Upper lobe of left lung (tissue), 6 donors: ENCODE data around the gene CCDC78. TPM values are rescaled to one million over a fixed set of nuclear protein-coding genes. Genes with fewer than 3 reads are reported as not detected.
A peak's percentile ranks its signal among the peaks of the same experiment; 100 is the strongest.

Experiments
- ATAC-seq, 2 donors: fragments of 200-7000 bp; cut with Tn5 transposase; one replicate each; pipeline ENCODE4 v1.9.1; 2022; ENCODE audit warnings: mild to moderate bottlenecking in 2 of 2, moderate library complexity in 2 of 2; ENCODE audit not compliant: low FRiP score in 2 of 2
- DNase-seq, 2 donors: peaks; one replicate each; pipeline ENCODE4 v3.0.0-alpha.2; 2019 to 2020
- H3K27ac ChIP-seq, 4 donors: fragments of 200-600 bp; sonication (generic); one replicate each; pipeline ENCODE4 v1.5.1; 2016 to 2019
- H3K27me3 ChIP-seq, 4 donors: fragments of 200-600 bp; sonication (generic); one replicate each; pipeline ENCODE4 v1.5.1; 2017 to 2019
- H3K36me3 ChIP-seq, 4 donors: fragments of 200-600 bp; sonication (generic); one replicate each; pipeline ENCODE4 v1.5.1; 2016 to 2019
- H3K4me1 ChIP-seq, 4 donors: fragments of 200-600 bp; sonication (generic); one replicate each; pipeline ENCODE4 v1.5.1; 2018 to 2019
- H3K4me3 ChIP-seq, 4 donors: fragments of 200-600 bp; sonication (generic); one replicate each; pipeline ENCODE4 v1.5.1; 2017 to 2019; ENCODE audit warnings: mild to moderate bottlenecking in 2 of 4, moderate library complexity in 1 of 4
- H3K9me3 ChIP-seq, 4 donors: fragments of 200-600 bp; sonication (generic); one replicate each; pipeline ENCODE4 v1.5.1; 2018 to 2019
- CTCF ChIP-seq, 6 experiments: fragments of 450-650 bp in 4 of 6; fragments of 200-600 bp in 2 of 6; sonication (generic) in 2 of 6; IDR thresholded peaks; one replicate each; pipeline ENCODE4 v1.5.1; 2016 to 2019; ENCODE audit warnings: antibody characterized with exemption in 6 of 6
- EP300 ChIP-seq, 4 donors: sonication (generic); formaldehyde crosslinking; IDR thresholded peaks; one replicate each; pipeline ENCODE4 v1.5.1; 2017; ENCODE audit warnings: antibody characterized with exemption in 4 of 4, control low read depth in 2 of 4
- POLR2A ChIP-seq, 4 donors: fragments of 450-650 bp; IDR thresholded peaks; one replicate each; pipeline ENCODE4 v1.5.1; 2016 to 2017; ENCODE audit warnings: antibody characterized with exemption in 4 of 4, mild to moderate bottlenecking in 2 of 4
- POLR2AphosphoS5 ChIP-seq, 2 donors: sonication (generic); formaldehyde crosslinking; IDR thresholded peaks; one replicate each; pipeline ENCODE4 v1.5.1; 2017; ENCODE audit warnings: antibody characterized with exemption in 2 of 2
- WGBS, 2 donors: methylation state at CpG; one replicate each; pipeline ENCODE4 v1.1.5; 2017 to 2018; 5-methylcytosine and 5-hydroxymethylcytosine counted together
- total RNA-seq, 6 donors: library from RNA; depleted of rRNA in 4 of 6; stranded (reverse); fragments of >200 nt in 4 of 6; gene quantifications; one replicate each; pipeline versions ENCODE4 v1.1.0 to v1.2.1, GENCODE V29; 2016 to 2021
- donor health status: DM: no; HTN: no; CAD: no; lungs with moderate emphysema.
- donor health status: DM: no; HTN: yes; CAD: no; lungs with severe emphysema.

Gene CCDC78
- total RNA-seq, 6 donors from 2014 or later = 3.5 to 69.1 (median 23.3) TPM

- WGBS, 2 donors = 70 to 91% methylated on average over 4 to 18 of the region's 48 CpGs
- H3K4me1 ChIP-seq = peaks cover 0 to under 1% (median under 1%) of the 10 kb centered on the region in 4 donors
- no peaks in the 10 kb centered on the region for H3K27me3 ChIP-seq
- ATAC-seq (no peak), DNase-seq (peak in 1 of 2 donors; percentile 73)
- no peak overlapping the region for H3K4me3 ChIP-seq
- H3K36me3 ChIP-seq = no peaks in the 10 kb centered on the region
- no peak for TF ChIP-seq POLR2A (IDR thresholded peaks at IDR 0.05)
- no peak for TF ChIP-seq POLR2AphosphoS5 (IDR thresholded peaks at IDR 0.05)
- no peak for TF ChIP-seq CTCF (IDR thresholded peaks at IDR 0.05)
- TF ChIP-seq EP300 (IDR thresholded peaks at IDR 0.05) = no peak
- no peaks in the 10 kb centered on the region for H3K9me3 ChIP-seq
- no peak overlapping the region for H3K27ac ChIP-seq
Observed at GRCh38 chr16:766820-767640, 40.8 kb upstream of the CCDC78 start.

GRCh38 chr16:766008-766819 lies 40.0 kb upstream of the CCDC78 start:
- Histone ChIP-seq H3K27me3 (no peaks in the 10 kb centered on the region), H3K27ac (no peak overlapping the region)
- DNase-seq = peak in 1 of 2 donors; percentile 66

DNA sequence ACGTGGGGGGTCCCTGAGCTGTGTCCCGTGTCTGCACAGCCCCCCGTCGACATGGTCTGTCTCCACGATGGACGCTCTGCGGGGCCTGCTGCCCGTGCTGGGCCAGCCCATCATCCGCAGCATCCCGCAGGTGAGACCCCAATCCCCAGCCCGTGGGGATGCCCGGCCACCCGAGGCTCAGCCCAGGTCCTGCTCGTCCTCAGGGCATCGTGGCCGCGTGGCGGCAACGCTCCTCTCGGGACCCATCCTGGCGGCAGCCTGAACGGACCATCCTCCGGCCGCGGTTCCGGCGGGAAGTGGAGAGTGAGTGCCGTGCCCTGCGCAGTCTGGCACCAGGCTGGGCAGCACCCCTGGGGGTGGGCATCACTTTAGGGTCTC lies 39.2 kb upstream of the CCDC78 start:
- DNase-seq = peak in 1 of 2 donors; percentile 81
- WGBS, 2 donors = 90 to 93% methylated on average over 11 to 13 of the region's 29 CpGs

More at GRCh38 chr16:766008-766819, 40.0 kb upstream of the CCDC78 start:
- WGBS, 2 donors = 85 to 93% methylated on average over 19 to 29 of the region's 29 CpGs
- TF ChIP-seq EP300 (IDR thresholded peaks at IDR 0.05) (no peak), CTCF (IDR thresholded peaks at IDR 0.05) (no peak), POLR2A (IDR thresholded peaks at IDR 0.05) (no peak), POLR2AphosphoS5 (IDR thresholded peaks at IDR 0.05) (no peak)
- H3K4me3 ChIP-seq = no peak overlapping the region
- ATAC-seq = no peak
- H3K9me3 ChIP-seq = no peaks in the 10 kb centered on the region
- peaks cover 0 to 5% (median 1%) of the 10 kb centered on the region in 4 donors for H3K4me1 ChIP-seq
- H3K36me3 ChIP-seq = no peaks in the 10 kb centered on the region

DNA sequence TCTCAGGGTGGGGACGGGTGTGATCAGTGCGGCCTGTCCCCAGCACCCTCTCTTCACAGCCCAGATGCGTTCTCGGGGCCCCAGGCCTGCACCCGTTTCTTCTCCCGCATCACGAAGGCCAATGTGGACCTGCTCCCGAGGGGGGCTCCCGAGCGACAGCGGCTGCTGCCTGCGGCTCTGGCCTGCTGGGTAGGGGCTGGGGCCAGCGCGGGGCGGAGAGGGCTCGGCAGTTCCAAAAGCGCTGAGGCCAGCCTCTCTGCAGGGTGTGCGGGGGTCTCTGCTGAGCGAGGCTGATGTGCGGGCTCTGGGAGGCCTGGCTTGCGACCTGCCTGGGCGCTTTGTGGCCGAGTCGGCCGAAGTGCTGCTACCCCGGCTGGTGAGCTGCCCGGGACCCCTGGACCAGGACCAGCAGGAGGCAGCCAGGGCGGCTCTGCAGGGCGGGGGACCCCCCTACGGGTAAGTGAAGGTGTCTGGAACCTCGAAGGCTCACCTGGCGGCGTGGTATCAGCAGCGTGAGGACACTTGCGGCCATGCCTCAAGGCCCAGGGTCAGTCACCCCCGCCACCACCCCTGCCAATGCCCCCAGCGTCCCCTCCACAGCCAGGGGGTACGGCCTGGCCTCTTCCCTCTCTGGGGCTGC lies 38.7 kb upstream of the CCDC78 start:
- no peak for TF ChIP-seq POLR2A (IDR thresholded peaks at IDR 0.05)
- TF ChIP-seq EP300 (IDR thresholded peaks at IDR 0.05) = no peak
- TF ChIP-seq CTCF (IDR thresholded peaks at IDR 0.05) = no peak
- TF ChIP-seq POLR2AphosphoS5 (IDR thresholded peaks at IDR 0.05) = no peak
- Histone ChIP-seq H3K9me3 (no peaks in the 10 kb centered on the region), H3K36me3 (no peaks in the 10 kb centered on the region), H3K4me1 (peaks cover 0 to 10% (median 7%) of the 10 kb centered on the region in 4 donors), H3K27me3 (no peaks in the 10 kb centered on the region), H3K27ac (no peak overlapping the region), H3K4me3 (no peak overlapping the region)
- DNase-seq = peak in 1 of 2 donors; percentile 82
- no peak for ATAC-seq
- WGBS, 2 donors = 91 to 93% methylated on average over 6 to 29 of the region's 38 CpGs

More for the DNA sequence above, 39.2 kb upstream of the CCDC78 start:
- no peak for ATAC-seq
- H3K9me3 ChIP-seq = no peaks in the 10 kb centered on the region
- H3K4me1 ChIP-seq = peaks cover 0 to 5% (median 3%) of the 10 kb centered on the region in 4 donors
- TF ChIP-seq POLR2AphosphoS5 (IDR thresholded peaks at IDR 0.05) = no peak
- no peak for TF ChIP-seq POLR2A (IDR thresholded peaks at IDR 0.05)
- no peak for TF ChIP-seq CTCF (IDR thresholded peaks at IDR 0.05)
- no peak for TF ChIP-seq EP300 (IDR thresholded peaks at IDR 0.05)
- no peak overlapping the region for H3K4me3 ChIP-seq
- no peaks in the 10 kb centered on the region for H3K36me3 ChIP-seq
- H3K27ac ChIP-seq = no peak overlapping the region
- no peaks in the 10 kb centered on the region for H3K27me3 ChIP-seq
